Measurements from ENCODE around the gene EDN2.

DNA sequence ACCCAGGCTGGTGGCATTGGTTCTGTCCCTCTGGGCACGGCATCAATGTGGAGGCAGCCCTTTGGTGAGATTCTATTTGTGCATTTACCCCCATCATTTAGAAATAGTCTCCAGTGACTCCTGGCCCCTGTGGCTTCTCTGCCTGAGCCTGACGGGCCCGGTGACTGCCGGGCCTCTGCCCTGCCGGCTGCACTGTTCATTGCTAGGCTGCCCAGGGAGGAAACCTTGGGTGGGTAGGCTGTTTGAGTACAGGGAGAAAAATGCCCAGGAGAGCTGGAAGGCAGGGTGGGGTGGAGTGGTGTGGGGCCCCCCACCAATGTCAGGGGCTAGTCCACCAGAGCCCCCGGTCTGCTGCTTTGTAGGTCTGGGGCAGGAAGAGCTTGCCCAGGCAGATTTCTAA is 23.4 kb upstream of the EDN2 start:
- TF ChIP-seq EZH2 (IDR thresholded peaks at IDR 0.05; ENCODE audit: borderline replicate concordance) (no peak), CTCF (IDR thresholded peaks at IDR 0.05; ENCODE audit: poor library complexity) (no peak), EZH2phosphoT487 (IDR thresholded peaks at IDR 0.05; ENCODE audit: low read depth, severe bottlenecking, unreplicated experiment) (no peak)
